IMR-90 (cell line): Measurements from ENCODE around the gene PILRA. TPM values are rescaled to one million over a fixed set of nuclear protein-coding genes. Genes with fewer than 3 reads are reported as not detected.

Source experiments
- ATAC-seq: fragments of 200-7000 bp; cut with Tn5 transposase; 2 replicates; pipeline ENCODE4 v1.9.1; 2020; ENCODE audit warnings: low read depth, mild to moderate bottlenecking, moderate library complexity
- BruUV-seq: library from RNA; stranded (reverse); fragments of 400-500 nt; replicated peaks from 2 replicates; lab custom pipeline; 2021; lab: Mats Ljungman, UMichigan
- CTCF ChIA-PET: fragments of 300-600 bp; formaldehyde crosslinking; extraction: SDS; loops from one replicate; lab custom pipeline; 2021; ENCODE audit warnings: antibody characterized with exemption; lab: Yijun Ruan, JAX
- POLR2A ChIA-PET: fragments of 300-600 bp; sonication (Branson Sonifier 250); formaldehyde crosslinking; loops from one replicate; lab custom pipeline; 2022; ENCODE audit warnings: antibody characterized with exemption; ENCODE audit not compliant: unreplicated experiment; lab: Charles Lee
- DNase-seq: peaks from one replicate; pipeline ENCODE4 v3.0.0; 2013
- H2AFZ ChIP-seq: replicated peaks from 2 replicates; pipeline ENCODE3; 2013; ENCODE audit warnings: low read length, mild to moderate bottlenecking; ENCODE audit not compliant: poor library complexity
- H2AK5ac ChIP-seq: 2 replicates; pipeline ENCODE4 v1.6.1; 2013; ENCODE audit warnings: low read depth, low read length, inconsistent platforms
- H2AK9ac ChIP-seq: replicated peaks from 2 replicates; pipeline ENCODE3; 2013; ENCODE audit warnings: mild to moderate bottlenecking, low read depth, low read length, moderate library complexity; ENCODE audit not compliant: poor library complexity
- H2BK120ac ChIP-seq: 2 replicates; pipeline ENCODE4 v1.6.1; 2013; ENCODE audit warnings: low read depth, low read length, inconsistent platforms
- H2BK15ac ChIP-seq: 3 replicates; pipeline ENCODE4 v1.6.1; 2013; ENCODE audit warnings: low read depth, low read length, inconsistent platforms
- H2BK20ac ChIP-seq: 2 replicates; pipeline ENCODE4 v1.6.1; 2013; ENCODE audit warnings: low read depth, mild to moderate bottlenecking, inconsistent platforms, low read length, moderate library complexity
- H2BK5ac ChIP-seq: 2 replicates; pipeline ENCODE4 v1.6.1; 2013; ENCODE audit warnings: mild to moderate bottlenecking, low read depth, low read length, inconsistent platforms; ENCODE audit not compliant: poor library complexity, severe bottlenecking
- H3K14ac ChIP-seq: replicated peaks from 2 replicates; pipeline ENCODE4 v1.6.1; 2013; ENCODE audit warnings: low read depth, low read length, inconsistent platforms
- H3K18ac ChIP-seq: 2 replicates; pipeline ENCODE4 v1.6.1; 2013; ENCODE audit warnings: low read depth, low read length, control low read depth
- H3K23ac ChIP-seq: 2 replicates; pipeline ENCODE4 v1.6.1; 2013; ENCODE audit warnings: low read depth, low read length, inconsistent platforms
- H3K27ac ChIP-seq: 2 replicates; pipeline ENCODE4 v1.5.1; 2013; ENCODE audit warnings: mild to moderate bottlenecking, control low read depth, low read length; ENCODE audit not compliant: insufficient read depth
- H3K27me3 ChIP-seq: 2 replicates; pipeline ENCODE4 v1.6.1; 2013; ENCODE audit warnings: low read length; ENCODE audit not compliant: control insufficient read depth, insufficient read depth
- H3K36me3 ChIP-seq: 2 replicates; pipeline ENCODE4 v1.6.1; 2013; ENCODE audit warnings: low read length, mixed read lengths; ENCODE audit not compliant: control insufficient read depth, insufficient read depth
- H3K4ac ChIP-seq: 2 replicates; pipeline ENCODE4 v1.6.1; 2013; ENCODE audit warnings: low read depth, low read length, inconsistent platforms
- H3K4me1 ChIP-seq: 2 replicates; pipeline ENCODE4 v1.6.1; 2013; ENCODE audit warnings: low read length, mixed read lengths; ENCODE audit not compliant: control insufficient read depth, insufficient read depth
- H3K4me2 ChIP-seq: 2 replicates; pipeline ENCODE4 v1.6.1; 2013; ENCODE audit warnings: low read depth, mild to moderate bottlenecking, control low read depth, low read length, moderate library complexity
- H3K4me3 ChIP-seq: 2 replicates; pipeline ENCODE4 v1.5.1; 2013; ENCODE audit warnings: low read depth, mild to moderate bottlenecking, control low read depth, low read length, moderate library complexity; ENCODE audit not compliant: insufficient read depth
- H3K56ac ChIP-seq: 2 replicates; pipeline ENCODE4 v1.6.1; 2013; ENCODE audit warnings: low read length, inconsistent platforms; ENCODE audit not compliant: insufficient read depth; ENCODE audit errors: extremely low read depth
- H3K79me1 ChIP-seq, 2 experiments: 2 replicates each; pipeline ENCODE4 v1.6.1; 2013; ENCODE audit warnings: low read length in 2 of 2, inconsistent platforms in 1 of 2, low read depth in 1 of 2
- H3K9ac ChIP-seq: 2 replicates; pipeline ENCODE4 v1.6.1; 2013; ENCODE audit warnings: low read depth, low read length, control low read depth
- H3K9me1 ChIP-seq: 2 replicates; pipeline ENCODE4 v1.6.1; 2013; ENCODE audit warnings: low read length, inconsistent platforms; ENCODE audit not compliant: insufficient read depth
- H3K9me3 ChIP-seq: 2 replicates; pipeline ENCODE4 v1.6.1; 2013; ENCODE audit warnings: low read length; ENCODE audit not compliant: control insufficient read depth, insufficient read depth
- H4K20me1 ChIP-seq: 2 replicates; pipeline ENCODE4 v1.6.1; 2013; ENCODE audit warnings: low read length, inconsistent platforms; ENCODE audit not compliant: insufficient read depth
- H4K5ac ChIP-seq: 2 replicates; pipeline ENCODE4 v1.6.1; 2013; ENCODE audit warnings: mild to moderate bottlenecking, low read depth, low read length, control low read depth
- H4K8ac ChIP-seq, 2 experiments: 2 replicates each; pipeline ENCODE4 v1.6.1; 2013; ENCODE audit warnings: low read depth in 2 of 2, low read length in 2 of 2, control low read depth in 1 of 2, inconsistent platforms in 1 of 2
- H4K91ac ChIP-seq: 2 replicates; pipeline ENCODE4 v1.6.1; 2013; ENCODE audit warnings: low read depth, low read length, inconsistent platforms; ENCODE audit not compliant: insufficient read depth
- BHLHE40 ChIP-seq: fragments of 150-350 bp; IDR thresholded peaks from 2 replicates; pipeline ENCODE4 v1.6.1; 2016; ENCODE audit warnings: mild to moderate bottlenecking, low read depth, low read length
- CEBPB ChIP-seq: IDR thresholded peaks from 2 replicates; pipeline ENCODE4 v1.6.1; 2012; ENCODE audit warnings: low read depth, low read length, improper control_type of control experiment
- CHD1 ChIP-seq: IDR thresholded peaks from 2 replicates; pipeline ENCODE4 v1.6.1; 2012; ENCODE audit warnings: low read depth, low read length, improper control_type of control experiment
- CTCF ChIP-seq: conservative IDR thresholded peaks from 2 replicates; pipeline ENCODE4 v1.5.1; 2012; ENCODE audit warnings: mild to moderate bottlenecking, low read depth, low read length, improper control_type of control experiment
- ELK1 ChIP-seq: fragments of 150-350 bp; IDR thresholded peaks from 2 replicates; pipeline ENCODE4 v1.6.1; 2016; ENCODE audit warnings: low read depth, mild to moderate bottlenecking, low read length, moderate library complexity, borderline replicate concordance
- MAZ ChIP-seq: IDR thresholded peaks from 2 replicates; pipeline ENCODE4 v1.6.1; 2012; ENCODE audit warnings: low read depth, mild to moderate bottlenecking, low read length, improper control_type of control experiment, moderate library complexity, borderline replicate concordance
- MXI1 ChIP-seq: IDR thresholded peaks from 2 replicates; pipeline ENCODE4 v1.6.1; 2012; ENCODE audit warnings: low read depth, mild to moderate bottlenecking, low read length, moderate library complexity, borderline replicate concordance
- POLR2A ChIP-seq: IDR thresholded peaks from 2 replicates; pipeline ENCODE4 v1.6.1; 2012; ENCODE audit warnings: mild to moderate bottlenecking, low read depth, low read length
- RAD21 ChIP-seq: IDR thresholded peaks from 2 replicates; pipeline ENCODE4 v1.6.1; 2012; ENCODE audit warnings: low read length, improper control_type of control experiment
- RCOR1 ChIP-seq: IDR thresholded peaks from 2 replicates; pipeline ENCODE4 v1.6.1; 2012; ENCODE audit warnings: mild to moderate bottlenecking, low read length, improper control_type of control experiment; ENCODE audit not compliant: insufficient replicate concordance
- RFX5 ChIP-seq: IDR thresholded peaks from 2 replicates; pipeline ENCODE4 v1.8.0; 2012; ENCODE audit warnings: low read depth, mild to moderate bottlenecking, low read length, moderate library complexity
- SMC3 ChIP-seq: fragments of 150-350 bp; IDR thresholded peaks from 2 replicates; pipeline ENCODE4 v1.6.1; 2016; ENCODE audit warnings: low read depth, mild to moderate bottlenecking, antibody characterized with exemption, low read length, moderate library complexity
- USF2 ChIP-seq: fragments of 150-350 bp; IDR thresholded peaks from 2 replicates; pipeline ENCODE4 v1.6.1; 2017; ENCODE audit warnings: mild to moderate bottlenecking, antibody characterized with exemption, low read length, low read depth
- WGBS, 2 experiments: methylation state at CpG; one replicate each; pipeline versions ENCODE4 v1.1.5 to v1.1.7; 2013; ENCODE audit warnings: missing lambda C conversion rate in 2 of 2; ENCODE audit not compliant: insufficient read length in 1 of 2; ENCODE audit errors: extremely low coverage in 2 of 2; 5-methylcytosine and 5-hydroxymethylcytosine counted together
- dilution Hi-C: fragments of 300-500 bp; cut with HindIII; formaldehyde crosslinking; loops from one replicate; pipeline ENCODE4 v1.14.3; 2018; ENCODE audit warnings: low sequenced_read_pairs; ENCODE audit not compliant: unreplicated experiment
- in situ Hi-C: fragments of 300-500 bp; cut with MboI; formaldehyde crosslinking; loops from 3 replicates; pipeline ENCODE4 v1.14.3; 2019; ENCODE audit warnings: low sequenced_read_pairs, inconsistent platforms, mixed read lengths
- intact Hi-C: fragments of 100-400 bp; cut with micrococcal nuclease; formaldehyde crosslinking; loops from 2 replicates; pipeline ENCODE4 v1.10.0; 2022
- polyA plus RNA-seq, 3 experiments: library from polyadenylated mRNA; depleted of rRNA; stranded (reverse); fragments of >200 nt; gene quantifications; 2 replicates each; pipeline ENCODE4 v1.2.3, GENCODE V29; 2012; ENCODE audit warnings: low replicate concordance in 1 of 3
- total RNA-seq: library from RNA; depleted of rRNA; stranded (reverse); fragments of >200 nt; gene quantifications from 2 replicates; pipeline ENCODE4 v1.2.3, GENCODE V29; 2012

The PILRA gene
- total and polyA plus RNA-seq, 2 of the 4 experiments (the other 2 are of a cell fraction): 0.56 TPM; not detected in 1

GRCh38 chr7:100372694-100373093, 593 bp upstream of the PILRA start:
- in situ Hi-C loops: no loop called here
- ATAC-seq: peak; percentile 4; the same call in 1 of the 2 replicates
- WGBS, 2 experiments: no CpG with 5 or more reads among the region's 6 CpGs

More at GRCh38 chr7:100372694-100373093, 593 bp upstream of the PILRA start:
- no peak for DNase-seq
- dilution Hi-C loops (no loop called here), intact Hi-C loops (no loop called here)
- Histone ChIP-seq H3K56ac (no peak overlapping the region), H4K8ac (peak overlapping the region; percentile 62 to 74), H2AFZ (peak overlapping the region; percentile 92), H3K18ac (0 out of 2 replicates have a peak overlapping the region, but pooled peaks have one; percentile 26), H3K23ac (no peak overlapping the region), H4K5ac (peak overlapping the region; percentile 95), H3K4me3 (no peak overlapping the region), H2BK15ac (no peak overlapping the region; the same call in 2 of the 3 replicates), H2BK20ac (no peak overlapping the region), H3K4ac (peak overlapping the region; percentile 46), H2BK5ac (no peak overlapping the region), H4K20me1 (no peaks in the 10 kb centered on the region), H3K27me3 (no peaks in the 10 kb centered on the region), H3K9me3 (no peaks in the 10 kb centered on the region), H3K36me3 (0 out of 2 replicates have a peak, but pooled peaks cover 2% of the 10 kb centered on the region), H3K4me2 (no peak overlapping the region), H2AK9ac (no peak overlapping the region), H3K79me1 (no peaks in the 10 kb centered on the region), H3K4me1 (peaks cover 8% of the 10 kb centered on the region), H3K27ac (no peak overlapping the region; the same call in 1 of the 2 replicates), H3K9me1 (0 out of 2 replicates have a peak, but pooled peaks cover 6% of the 10 kb centered on the region), H2AK5ac (peak overlapping the region; percentile 24; the same call in 1 of the 2 replicates), H3K9ac (no peak overlapping the region), H4K91ac (no peak overlapping the region; the same call in 1 of the 2 replicates), H2BK120ac (no peak overlapping the region), H3K14ac (0 out of 2 replicates have a peak overlapping the region, but pooled peaks have one; percentile 89)
- no TSS peak for BruUV-seq
- CTCF ChIA-PET: no interaction called here
- no peak for TF ChIP-seq CEBPB
- TF ChIP-seq CTCF: no peak
- TF ChIP-seq ELK1: no peak
- TF ChIP-seq USF2: no peak
- TF ChIP-seq CHD1: no peak
- TF ChIP-seq RAD21: no peak
- TF ChIP-seq RCOR1: no peak
- no peak for TF ChIP-seq MAZ
- TF ChIP-seq BHLHE40: no peak
- TF ChIP-seq SMC3: no peak
- no peak for TF ChIP-seq POLR2A
- TF ChIP-seq RFX5: no peak
- TF ChIP-seq MXI1: no peak
- POLR2A ChIA-PET: no interaction called here
